HG02981 (cell line): ENCODE data around the gene PPP1CB.
"Not testable (repeated sequence)": the region's sequence is repeated elsewhere in the genome, so short reads cannot be mapped to it uniquely, and the experiment has no call there.

ENCODE experiments used
- ATAC-seq: cut with Tn5 transposase; IDR thresholded peaks from one replicate; pipeline ENCODE4 v1.9.1; 2021; ENCODE audit warnings: mild to moderate bottlenecking, moderate library complexity; ENCODE audit not compliant: unreplicated experiment

The PPP1CB gene

DNA sequence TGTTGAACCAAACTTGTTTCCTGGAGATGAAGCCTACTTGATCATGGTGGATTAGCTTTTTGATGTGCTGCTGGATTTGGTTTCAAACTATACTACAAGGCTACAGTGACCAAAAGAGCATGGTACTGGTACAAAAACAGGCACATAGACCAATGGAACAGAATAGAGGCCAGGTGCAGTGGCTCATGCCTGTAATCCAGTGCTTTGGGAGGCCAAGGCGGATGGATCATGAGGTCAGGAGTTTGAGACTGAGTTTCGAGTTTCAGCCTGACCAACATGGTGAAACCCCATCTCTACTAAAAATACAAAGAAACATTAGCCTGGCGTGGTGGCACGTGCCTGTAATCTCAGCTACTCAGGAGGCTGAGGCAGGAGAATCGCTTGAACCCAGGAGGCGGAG lies 9.0 kb upstream of the PPP1CB start:
- not testable (repeated sequence) for ATAC-seq

DNA sequence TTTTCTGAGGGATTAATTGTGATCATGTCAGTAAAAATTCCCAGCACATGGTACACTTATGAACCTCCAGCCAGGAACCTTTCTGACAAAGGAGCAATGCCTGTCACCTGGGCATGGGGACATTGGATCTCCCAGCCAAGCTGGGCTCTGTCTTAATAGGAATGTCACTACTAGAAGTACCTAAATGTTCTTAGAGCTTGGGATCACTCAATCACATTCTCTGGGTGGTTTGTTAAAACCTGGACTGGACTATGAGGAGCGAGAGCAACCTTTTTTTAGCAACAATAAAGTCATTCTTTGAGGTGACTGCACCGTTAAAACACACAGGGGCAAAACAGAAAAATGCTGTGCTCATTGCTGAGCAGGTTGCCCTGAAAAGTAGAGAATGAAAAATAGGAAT lies 6.4 kb upstream of the PPP1CB start:
- ATAC-seq = no peak

DNA sequence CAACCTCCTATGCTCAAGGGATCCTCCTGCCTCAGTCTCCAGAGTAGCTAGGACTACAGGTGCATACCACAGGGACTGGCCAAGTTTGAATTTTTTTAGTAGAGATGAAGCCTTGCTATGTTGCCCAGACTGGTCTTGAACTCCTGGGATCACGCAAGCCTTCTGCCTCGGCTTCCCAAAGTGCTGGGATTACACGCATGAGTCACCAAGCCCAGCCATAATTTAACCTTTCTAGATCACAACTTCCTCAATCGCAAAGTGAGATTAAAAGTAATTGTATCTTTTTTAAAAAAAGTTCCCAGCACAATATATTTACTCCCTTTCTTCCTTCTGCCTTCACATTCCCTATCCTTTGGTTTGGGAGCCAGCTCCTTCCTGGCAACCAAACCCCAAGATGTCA lies 5.8 kb upstream of the PPP1CB start:
- ATAC-seq = no peak

DNA sequence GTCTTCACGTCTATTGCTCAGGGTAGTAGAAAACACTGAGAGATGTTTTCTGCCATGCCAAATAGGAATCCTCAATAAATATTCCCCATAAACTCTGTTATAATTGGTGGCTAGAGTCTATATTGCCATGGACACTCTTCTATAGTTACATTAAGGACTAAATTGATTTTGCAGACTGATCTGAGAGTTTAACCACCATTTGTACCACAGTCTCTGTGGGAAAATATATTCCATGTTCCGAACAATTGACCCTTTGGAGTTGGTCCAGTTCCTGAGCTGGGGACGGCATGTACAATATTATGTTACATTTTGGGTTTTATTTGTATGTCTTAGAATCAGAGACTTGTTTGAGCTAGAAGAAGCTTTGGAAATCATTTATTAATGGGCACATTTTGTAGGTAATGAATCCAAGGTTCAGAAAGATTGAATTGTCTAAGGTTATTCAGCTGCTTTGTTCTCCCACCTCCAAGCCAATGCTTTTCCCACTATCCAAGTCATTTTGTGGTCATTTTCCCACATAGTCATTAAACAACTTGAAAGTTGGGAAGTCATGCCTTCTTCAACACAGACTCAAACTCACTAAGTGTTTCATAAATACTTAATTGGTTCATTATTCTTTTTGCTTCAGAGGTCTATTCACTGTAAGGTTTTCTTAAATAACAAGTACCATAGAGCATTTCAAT lies 5.1 kb upstream of the PPP1CB start:
- no peak for ATAC-seq

DNA sequence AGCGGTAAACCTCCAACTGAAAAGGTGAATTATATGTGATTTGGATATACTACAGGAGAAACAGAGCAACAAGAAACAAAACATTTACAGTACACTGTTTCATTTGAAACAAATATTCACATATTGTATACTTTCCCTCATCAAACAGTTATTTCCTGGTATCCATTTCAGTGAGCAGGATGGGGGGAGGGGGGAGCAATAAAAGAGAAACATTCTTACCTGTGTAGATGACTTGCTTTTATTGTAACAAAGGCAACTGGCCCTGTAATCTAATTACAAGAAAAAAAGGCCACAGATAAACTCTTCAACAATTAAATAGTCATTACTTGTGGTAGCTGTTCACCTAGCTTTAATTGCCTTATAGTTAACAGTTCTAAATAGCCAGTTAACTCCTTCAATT lies 3.9 kb upstream of the PPP1CB start:
- no peak for ATAC-seq

DNA sequence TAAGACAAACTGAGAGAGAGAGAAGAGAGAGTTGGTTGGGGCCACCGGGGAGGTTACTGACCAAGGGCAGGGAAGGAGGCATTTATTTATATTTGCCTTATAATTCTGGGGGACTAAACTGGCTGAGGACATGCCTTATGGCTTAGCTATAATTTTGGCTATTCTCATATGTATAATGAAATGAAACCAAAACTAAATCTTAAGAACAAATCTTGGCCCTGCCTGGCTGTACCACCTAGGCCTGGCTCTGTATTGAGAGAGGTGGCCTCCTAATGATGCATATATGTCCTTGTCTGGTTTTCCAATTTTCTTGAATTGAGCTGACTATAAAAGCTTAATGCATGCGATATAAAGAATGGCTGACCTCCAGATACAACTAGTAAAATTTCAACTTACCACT lies 3.5 kb upstream of the PPP1CB start:
- no peak for ATAC-seq

DNA sequence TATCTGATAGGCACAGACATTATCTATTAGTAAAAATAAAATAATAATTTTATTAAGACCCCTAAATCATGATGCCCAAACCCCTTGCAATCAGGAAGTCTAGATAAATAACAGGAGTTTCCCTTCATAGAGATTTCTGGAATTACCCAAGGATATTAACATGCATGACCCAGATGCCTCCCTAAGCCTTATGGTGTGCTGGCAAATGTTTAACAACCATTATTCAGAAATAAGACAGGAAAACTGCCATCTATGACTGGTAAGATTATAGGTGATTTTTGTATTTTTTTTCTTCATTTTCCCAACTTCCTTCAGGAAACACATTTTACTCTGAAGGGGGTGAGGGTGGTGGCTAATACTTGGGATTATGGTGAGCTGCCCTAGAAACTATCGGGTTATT lies 2.7 kb upstream of the PPP1CB start:
- ATAC-seq = no peak

DNA sequence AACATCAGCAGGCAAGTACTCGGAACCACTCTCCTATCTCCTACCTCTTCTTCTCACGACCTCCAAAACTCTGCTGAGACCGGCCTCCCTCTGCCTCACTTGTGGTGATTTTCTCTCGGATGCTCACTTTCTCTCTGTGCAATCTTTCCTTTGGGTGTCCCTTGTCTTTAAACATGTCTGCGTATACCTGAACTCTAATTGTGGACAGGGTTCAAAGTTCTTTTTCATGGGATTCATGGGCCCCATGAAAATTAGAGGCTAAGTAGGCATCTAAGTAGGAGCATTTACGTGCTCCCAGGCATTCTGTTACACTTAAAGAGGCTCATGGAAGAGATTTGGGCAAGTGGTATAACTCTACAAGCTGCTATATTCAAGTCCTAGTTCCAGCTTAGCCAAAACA lies 2.1 kb upstream of the PPP1CB start:
- no peak for ATAC-seq

DNA sequence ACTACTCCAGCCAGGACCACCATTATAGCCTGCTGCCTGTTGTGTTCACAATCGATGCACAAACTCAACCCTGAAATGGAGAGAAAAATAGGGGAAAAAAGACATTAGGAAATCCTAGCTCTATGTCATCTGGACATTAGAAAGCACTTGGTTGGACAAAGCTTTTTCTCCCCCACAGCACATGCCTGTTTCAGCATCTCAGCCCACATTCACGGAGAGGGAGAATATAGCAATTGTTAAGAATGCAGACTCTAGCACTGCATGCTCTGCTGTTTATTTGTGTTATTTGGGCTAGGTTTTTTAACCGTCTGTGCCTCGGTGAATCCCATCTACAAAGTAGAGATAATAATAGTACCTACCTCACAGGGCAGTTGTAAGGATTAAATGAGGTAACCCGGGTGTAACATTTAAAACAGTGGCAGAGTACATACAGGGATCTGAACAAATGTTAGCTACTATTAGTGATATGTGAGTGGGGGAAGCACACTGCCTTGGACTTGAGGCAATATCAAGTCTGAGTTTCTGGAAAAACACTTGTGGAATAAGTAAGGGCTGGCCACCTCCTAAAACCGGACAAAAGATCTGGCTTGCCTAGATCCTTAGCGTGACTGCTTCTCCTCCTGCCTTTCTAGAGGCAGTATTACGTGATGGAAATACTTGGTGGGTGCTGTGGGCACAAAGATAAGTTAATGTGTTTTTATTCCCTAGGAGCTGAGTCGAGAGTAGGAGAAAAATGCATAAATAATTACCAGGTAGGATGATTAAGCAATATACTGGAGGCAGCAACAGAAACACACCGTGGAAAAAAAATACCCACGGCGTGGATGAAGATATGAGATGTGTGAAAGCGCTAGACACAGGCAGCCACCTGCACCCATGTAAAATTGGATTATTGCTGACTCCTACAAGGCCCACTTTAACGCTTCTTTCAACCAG lies 1.0 kb upstream of the PPP1CB start:
- no peak for ATAC-seq

DNA sequence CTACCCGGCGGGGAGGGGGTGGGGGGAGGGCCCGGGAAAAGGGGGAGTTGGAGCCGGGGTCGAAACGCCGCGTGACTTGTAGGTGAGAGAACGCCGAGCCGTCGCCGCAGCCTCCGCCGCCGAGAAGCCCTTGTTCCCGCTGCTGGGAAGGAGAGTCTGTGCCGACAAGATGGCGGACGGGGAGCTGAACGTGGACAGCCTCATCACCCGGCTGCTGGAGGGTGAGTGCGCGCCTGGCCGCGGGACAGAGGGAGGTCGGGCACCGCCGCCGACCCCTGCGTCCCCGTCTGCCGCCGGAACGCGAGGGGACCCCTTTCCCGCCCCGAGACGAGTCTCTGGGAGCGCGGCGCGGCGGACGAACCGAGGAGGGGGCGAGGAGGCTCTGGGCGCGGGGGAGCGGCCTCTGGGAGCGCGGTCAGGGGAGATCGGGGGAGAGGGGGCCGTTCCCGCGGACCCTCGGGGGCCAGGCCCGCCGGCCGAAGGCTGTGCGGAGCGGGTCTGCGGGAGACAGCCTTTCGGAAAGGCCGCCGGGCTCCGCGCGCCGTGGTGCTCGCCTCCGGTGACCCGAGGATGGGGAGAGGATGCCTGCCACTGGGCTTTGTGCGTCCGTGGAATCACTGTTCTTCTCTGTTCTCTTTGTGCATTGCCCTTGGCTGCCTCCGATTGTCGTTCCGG lies 463 bp downstream of the PPP1CB start:
- peak; percentile 28 for ATAC-seq

DNA sequence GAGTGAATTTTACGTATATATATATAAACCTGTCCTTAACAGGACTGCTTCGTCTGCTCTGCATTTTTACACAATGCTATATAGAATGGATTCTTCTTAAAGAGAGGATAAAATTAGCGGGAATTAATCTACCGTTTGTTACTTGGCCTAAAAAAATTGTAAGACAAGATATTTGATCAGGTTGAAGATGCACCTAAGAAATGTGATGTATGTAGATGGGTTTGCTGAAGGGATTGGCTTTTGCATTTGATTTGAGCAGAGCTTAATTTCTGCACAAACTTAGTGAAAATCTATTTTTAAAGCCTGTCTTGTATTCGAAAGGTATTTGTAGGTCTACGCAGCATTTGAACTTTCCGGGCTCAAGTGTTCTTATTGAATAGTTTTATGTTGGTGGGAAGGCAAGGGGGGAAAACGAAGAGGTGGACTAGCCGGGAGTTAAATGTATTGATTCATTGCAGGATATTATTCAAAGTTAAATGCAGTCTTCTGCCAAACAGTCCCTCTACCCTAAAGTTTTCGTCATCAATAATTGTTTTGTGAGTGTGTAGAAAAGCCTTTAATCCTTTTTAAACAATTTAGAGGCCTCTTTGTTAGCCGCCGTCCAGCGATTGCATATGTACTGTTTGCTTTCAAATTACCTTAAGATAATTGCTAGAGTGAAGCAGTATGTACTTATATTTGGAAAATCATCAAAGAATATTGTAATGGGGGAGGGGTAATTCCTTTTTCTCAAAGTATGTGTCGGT lies 1.2 kb downstream of the PPP1CB start:
- no peak for ATAC-seq

DNA sequence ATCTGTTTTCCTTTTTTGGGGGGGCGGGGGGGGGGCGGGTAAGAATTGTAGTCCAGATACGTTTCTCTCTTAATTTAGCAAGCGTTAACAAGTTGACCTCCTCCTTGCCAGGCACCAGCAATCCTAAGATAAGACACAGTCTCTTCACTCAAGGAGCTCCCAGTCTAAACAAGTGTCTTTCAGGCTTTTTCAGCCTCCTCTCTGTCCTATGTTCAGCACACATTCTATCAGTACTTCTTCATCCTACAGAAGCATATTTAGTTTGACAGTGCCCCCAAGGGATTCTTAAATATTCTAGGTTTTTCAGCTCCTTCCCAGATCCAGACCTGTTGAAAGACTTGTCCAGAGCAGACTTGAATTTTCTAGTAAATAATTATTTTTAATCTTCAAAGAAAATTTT lies 2.7 kb downstream of the PPP1CB start:
- no peak for ATAC-seq

DNA sequence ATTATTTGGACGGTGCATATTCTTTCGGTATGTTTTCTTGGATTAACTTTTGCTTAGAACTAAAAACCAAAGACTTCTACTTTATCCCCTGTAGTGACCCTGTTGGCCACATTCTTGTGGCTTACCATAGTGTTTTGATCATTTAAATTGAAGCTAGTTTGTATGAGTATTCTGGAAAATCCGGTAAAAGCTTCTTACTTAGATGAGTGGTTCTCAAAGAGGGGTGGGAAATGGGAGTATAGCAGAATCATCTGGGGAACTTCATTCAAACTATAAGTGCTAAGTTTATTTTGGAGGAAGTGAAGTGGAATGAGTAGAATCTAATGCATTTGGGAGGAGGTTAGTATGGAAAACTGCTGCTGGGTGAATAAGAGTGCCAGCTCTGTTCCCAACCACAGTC lies 3.8 kb downstream of the PPP1CB start:
- ATAC-seq = no peak

DNA sequence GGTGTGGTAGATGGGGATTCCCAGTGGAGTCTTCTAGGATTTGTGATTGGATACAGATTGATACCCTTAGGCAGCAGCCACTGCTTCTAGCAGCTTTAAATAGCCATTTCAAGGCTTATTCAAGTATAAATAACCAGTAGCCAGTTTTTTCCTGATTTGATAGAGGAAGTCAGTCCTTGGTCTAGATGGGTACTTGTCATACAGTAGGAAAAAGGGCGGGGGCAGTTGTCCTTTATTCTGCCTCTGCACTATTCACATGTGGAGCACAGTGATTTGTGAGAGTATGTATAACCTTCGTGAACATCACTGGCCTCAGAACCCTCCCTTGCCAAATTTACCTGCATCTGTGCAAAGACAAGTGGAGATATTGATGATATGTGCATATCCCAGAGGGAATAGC lies 6.8 kb downstream of the PPP1CB start:
- ATAC-seq = no peak

DNA sequence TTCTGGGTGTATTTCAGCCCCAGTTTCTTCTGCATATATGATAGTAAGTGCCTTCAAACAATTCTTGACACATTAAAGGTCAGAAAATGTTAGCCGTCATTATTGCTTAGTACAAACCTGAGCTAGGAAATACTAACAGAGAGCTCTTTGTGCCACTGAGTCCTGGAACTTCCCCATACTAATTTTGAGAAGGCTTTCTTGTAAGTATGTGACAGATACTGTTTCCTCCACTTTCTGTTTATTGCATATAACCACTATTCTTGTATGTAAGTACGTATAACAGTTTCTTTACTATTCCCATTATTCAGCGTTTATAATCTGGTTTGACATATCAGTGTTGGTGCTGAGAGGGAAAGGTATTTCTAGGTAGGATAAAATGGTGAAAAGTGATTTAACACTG lies 9.8 kb downstream of the PPP1CB start:
- ATAC-seq = no peak

DNA sequence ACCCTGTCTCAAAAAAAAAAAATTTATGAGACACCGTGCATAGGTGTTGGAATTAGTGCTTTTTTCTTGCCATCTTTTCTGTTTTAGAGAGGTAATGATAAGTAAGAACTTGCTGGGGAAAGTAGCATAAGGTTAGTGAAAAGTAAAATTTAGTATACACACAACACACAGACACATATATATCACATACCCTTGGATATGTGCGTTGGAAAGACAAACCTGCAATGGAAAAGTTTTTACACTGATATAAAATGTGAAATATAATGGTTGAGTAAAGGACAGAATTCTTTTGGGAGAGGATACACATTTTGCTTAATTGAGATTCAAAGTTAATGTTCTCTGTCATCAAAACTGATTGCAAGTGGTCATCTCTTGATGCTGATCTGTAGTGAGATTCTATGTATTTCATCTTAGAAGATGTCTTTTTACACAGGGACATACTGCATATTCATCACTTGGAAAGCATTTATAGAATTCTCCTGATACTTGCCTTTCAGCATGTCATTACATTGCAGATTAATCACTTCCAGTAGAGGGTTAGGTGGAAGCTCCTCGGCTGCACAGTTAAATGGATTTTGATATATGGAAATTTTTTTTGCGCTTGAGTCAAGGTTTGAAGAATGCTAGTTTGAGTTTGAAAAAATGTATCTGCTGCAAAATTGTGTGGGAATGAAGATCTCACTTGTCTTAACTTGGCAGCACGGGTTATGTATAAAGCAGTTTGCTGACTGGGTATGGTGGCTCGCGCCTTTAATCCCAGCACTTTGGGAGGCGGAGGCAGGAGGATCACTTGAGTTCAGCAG lies 13.5 kb downstream of the PPP1CB start:
- no peak for ATAC-seq

DNA sequence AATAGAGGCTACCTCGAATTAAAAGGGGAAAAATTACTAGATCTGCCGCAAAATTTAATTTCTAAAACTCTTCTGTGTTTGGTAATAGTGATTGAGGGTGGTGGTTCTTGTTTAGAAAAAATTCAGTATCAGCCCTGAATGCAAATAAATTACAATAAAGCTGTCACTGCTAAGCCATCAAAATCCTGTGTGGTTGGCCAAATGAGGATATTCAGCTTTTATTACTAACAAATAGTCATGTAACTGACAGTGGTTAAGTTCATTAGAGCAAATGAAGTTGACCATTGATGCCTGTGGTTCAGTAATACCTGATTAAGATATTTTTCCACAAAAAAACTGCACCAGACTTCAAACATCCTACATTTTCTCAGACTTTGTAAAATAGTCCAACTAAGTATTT lies 14.4 kb downstream of the PPP1CB start:
- ATAC-seq = no peak

DNA sequence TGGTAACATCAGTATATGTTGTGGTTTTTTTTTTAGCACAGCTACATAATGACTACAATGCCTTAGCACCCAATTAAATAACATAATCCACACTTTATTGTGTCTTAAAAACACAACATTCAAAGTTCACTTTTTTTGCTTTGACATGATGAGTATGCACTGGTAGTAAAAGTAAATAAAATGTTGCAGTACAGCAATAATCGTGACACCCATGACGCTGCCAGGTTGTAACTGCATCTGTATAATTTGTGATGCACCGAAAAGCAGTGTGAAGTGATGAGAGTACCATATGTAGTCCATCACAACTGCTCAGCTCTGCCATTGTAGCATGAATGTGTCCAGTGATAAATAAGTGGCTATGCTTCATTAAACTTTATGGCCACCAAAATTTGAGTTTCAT lies 15.7 kb downstream of the PPP1CB start:
- no peak for ATAC-seq

DNA sequence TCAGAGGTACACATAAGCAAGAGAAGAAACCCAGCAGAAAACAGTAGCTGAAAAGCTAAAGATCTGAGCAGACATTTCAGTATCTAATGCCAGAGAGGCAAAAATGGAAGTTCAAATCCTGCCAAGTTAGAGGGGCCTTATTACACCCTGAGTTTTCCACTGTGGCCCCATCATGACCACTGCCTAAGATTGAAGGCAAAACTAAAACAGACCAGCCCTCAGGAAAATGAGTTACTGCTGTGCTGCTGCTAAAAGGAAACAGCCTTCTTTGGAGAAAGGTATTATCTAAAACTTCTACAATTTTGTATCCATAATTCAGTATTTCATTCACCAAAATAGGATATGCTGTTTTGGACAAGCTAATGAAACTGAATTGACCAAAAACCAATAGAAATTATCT lies 16.8 kb downstream of the PPP1CB start:
- no peak for ATAC-seq

DNA sequence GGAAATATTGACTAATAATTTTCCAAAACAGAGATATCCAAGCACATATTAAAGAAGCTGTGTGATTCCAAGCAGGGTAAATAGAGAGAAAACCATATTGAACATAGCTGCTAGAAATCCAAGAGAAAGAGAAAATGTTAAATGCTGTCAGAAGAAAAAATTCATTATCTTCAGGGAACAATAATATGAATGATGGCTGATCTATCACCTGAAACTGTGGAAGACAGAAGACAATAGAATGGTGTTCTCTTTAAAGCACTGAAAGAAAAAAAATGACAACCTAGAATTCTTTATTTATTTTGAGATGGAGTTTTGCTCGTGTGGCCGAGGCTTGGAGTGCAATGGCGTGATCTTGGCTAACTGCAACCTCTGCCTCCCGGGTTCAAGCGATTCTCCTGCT lies 17.3 kb downstream of the PPP1CB start:
- no peak for ATAC-seq
